Measurements from ENCODE around the gene GPR68.

GPR68 gene

GRCh38 chr14:91253795-91254323 lies 9.4 kb upstream of the GPR68 start:
- TF ChIP-seq ZBTB7A (IDR thresholded peaks at IDR 0.05; ENCODE audit: low read depth) (peak; percentile 73; the same call in 1 of the 2 replicates), MAX (IDR thresholded peaks at IDR 0.05) (no peak)

GRCh38 chr14:91252871-91253794 lies 8.6 kb upstream of the GPR68 start:
- peak; percentile 86; the same call in 1 of the 2 replicates for TF ChIP-seq ZBTB7A (IDR thresholded peaks at IDR 0.05; ENCODE audit: low read depth)
- no peak for TF ChIP-seq TEAD4 (IDR thresholded peaks at IDR 0.05)
- TF ChIP-seq, protein P1, sequence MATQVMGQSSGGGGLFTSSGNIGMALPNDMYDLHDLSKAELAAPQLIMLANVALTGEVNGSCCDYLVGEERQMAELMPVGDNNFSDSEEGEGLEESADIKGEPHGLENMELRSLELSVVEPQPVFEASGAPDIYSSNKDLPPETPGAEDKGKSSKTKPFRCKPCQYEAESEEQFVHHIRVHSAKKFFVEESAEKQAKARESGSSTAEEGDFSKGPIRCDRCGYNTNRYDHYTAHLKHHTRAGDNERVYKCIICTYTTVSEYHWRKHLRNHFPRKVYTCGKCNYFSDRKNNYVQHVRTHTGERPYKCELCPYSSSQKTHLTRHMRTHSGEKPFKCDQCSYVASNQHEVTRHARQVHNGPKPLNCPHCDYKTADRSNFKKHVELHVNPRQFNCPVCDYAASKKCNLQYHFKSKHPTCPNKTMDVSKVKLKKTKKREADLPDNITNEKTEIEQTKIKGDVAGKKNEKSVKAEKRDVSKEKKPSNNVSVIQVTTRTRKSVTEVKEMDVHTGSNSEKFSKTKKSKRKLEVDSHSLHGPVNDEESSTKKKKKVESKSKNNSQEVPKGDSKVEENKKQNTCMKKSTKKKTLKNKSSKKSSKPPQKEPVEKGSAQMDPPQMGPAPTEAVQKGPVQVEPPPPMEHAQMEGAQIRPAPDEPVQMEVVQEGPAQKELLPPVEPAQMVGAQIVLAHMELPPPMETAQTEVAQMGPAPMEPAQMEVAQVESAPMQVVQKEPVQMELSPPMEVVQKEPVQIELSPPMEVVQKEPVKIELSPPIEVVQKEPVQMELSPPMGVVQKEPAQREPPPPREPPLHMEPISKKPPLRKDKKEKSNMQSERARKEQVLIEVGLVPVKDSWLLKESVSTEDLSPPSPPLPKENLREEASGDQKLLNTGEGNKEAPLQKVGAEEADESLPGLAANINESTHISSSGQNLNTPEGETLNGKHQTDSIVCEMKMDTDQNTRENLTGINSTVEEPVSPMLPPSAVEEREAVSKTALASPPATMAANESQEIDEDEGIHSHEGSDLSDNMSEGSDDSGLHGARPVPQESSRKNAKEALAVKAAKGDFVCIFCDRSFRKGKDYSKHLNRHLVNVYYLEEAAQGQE (IDR thresholded peaks at IDR 0.05; ENCODE audit: low read depth): no peak
- TF ChIP-seq EGR1 (IDR thresholded peaks at IDR 0.05): peak; percentile 34; the same call in 1 of the 2 replicates
- TF ChIP-seq YY1 (IDR thresholded peaks at IDR 0.05; ENCODE audit: low read depth): no peak
- TF ChIP-seq TCF12 (IDR thresholded peaks at IDR 0.05; ENCODE audit: low read depth): no peak
- TF ChIP-seq CREB1 (IDR thresholded peaks at IDR 0.05; ENCODE audit: low read depth): no peak

- no peak for TF ChIP-seq CEBPB (IDR thresholded peaks at IDR 0.05)
- no peak for TF ChIP-seq RAD21 (IDR thresholded peaks at IDR 0.05; ENCODE audit: low read depth)
- no peak for TF ChIP-seq ZBTB7A (IDR thresholded peaks at IDR 0.05; ENCODE audit: low read depth)
- no peak for TF ChIP-seq EGR1 (IDR thresholded peaks at IDR 0.05)
- TF ChIP-seq TCF12 (IDR thresholded peaks at IDR 0.05; ENCODE audit: low read depth): no peak
- TF ChIP-seq YY1 (IDR thresholded peaks at IDR 0.05; ENCODE audit: low read depth): no peak
- TF ChIP-seq, protein P1 (IDR thresholded peaks at IDR 0.05; ENCODE audit: low read depth): no peak
Measured at GRCh38 chr14:91250912-91251311, 6.4 kb upstream of the GPR68 start.

- TF ChIP-seq TCF12 (IDR thresholded peaks at IDR 0.05; ENCODE audit: low read depth): no peak
Measured at GRCh38 chr14:91249841-91250616, 5.5 kb upstream of the GPR68 start.

DNA sequence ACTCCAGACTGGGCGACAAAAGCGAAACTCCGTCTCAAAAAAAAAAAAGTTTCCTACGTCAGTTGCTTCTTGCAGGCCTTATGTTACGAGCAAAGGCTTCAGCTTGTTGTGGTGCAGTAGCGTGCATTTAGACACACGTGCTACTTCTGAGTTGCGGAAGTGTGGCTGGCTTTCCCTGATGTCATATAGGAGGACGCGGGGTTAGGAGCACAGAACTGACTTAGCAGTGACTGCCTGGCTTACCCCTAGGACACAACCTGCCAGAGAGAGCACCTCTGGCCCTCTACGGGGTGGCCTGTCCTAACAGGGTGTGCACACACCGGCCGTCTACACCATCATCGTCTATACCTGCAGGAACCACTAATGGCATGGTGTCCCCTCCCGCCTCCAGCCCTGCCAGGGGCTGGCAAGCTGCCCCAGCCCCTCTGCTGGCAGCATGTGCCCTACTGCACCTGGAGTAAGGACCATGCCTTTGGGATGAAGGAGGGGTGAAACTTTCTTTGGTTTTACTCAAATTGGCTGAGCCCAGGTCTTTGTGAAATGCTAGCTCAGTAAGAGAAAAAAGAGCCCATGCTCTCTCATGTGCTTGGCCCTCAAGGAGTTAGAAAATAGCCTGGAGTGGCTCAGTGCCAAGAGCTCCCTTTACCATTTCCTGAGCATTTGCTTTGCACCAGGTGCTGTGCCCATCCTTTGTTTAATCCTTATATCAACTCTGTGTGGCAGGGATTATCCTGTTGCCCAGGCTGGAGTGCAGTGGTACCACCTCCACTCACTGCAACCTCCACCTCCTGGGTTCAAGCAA lies 1.7 kb upstream of the GPR68 start:
- TF ChIP-seq NFIC (IDR thresholded peaks at IDR 0.05): no peak
- TF ChIP-seq YY1 (IDR thresholded peaks at IDR 0.05; ENCODE audit: low read depth): no peak
- no peak for TF ChIP-seq FOXM1 (IDR thresholded peaks at IDR 0.05; ENCODE audit: borderline replicate concordance, low read depth)

- TF ChIP-seq, protein P2, sequence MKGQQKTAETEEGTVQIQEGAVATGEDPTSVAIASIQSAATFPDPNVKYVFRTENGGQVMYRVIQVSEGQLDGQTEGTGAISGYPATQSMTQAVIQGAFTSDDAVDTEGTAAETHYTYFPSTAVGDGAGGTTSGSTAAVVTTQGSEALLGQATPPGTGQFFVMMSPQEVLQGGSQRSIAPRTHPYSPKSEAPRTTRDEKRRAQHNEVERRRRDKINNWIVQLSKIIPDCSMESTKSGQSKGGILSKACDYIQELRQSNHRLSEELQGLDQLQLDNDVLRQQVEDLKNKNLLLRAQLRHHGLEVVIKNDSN (IDR thresholded peaks at IDR 0.05): no peak
- no peak for TF ChIP-seq EGR1 (IDR thresholded peaks at IDR 0.05)
- TF ChIP-seq CEBPB (IDR thresholded peaks at IDR 0.05): no peak
- TF ChIP-seq CREB1 (IDR thresholded peaks at IDR 0.05; ENCODE audit: low read depth): no peak
- no peak for TF ChIP-seq EP300 (IDR thresholded peaks at IDR 0.05; ENCODE audit: borderline replicate concordance)
- TF ChIP-seq TAF1 (IDR thresholded peaks at IDR 0.05; ENCODE audit: low read depth): no peak
- no peak for TF ChIP-seq TEAD4 (IDR thresholded peaks at IDR 0.05)
- TF ChIP-seq YY1 (IDR thresholded peaks at IDR 0.05; ENCODE audit: low read depth): no peak
- TF ChIP-seq ZBTB7A (IDR thresholded peaks at IDR 0.05; ENCODE audit: low read depth): no peak
- TF ChIP-seq, protein P1 (IDR thresholded peaks at IDR 0.05; ENCODE audit: low read depth): no peak
- no peak for TF ChIP-seq FOXM1 (IDR thresholded peaks at IDR 0.05; ENCODE audit: borderline replicate concordance, low read depth)
- TF ChIP-seq MAX (IDR thresholded peaks at IDR 0.05): no peak
- no peak for TF ChIP-seq TCF12 (IDR thresholded peaks at IDR 0.05; ENCODE audit: low read depth)
- TF ChIP-seq NFIC (IDR thresholded peaks at IDR 0.05): no peak
- no peak for TF ChIP-seq RAD21 (IDR thresholded peaks at IDR 0.05; ENCODE audit: low read depth)
Measured at GRCh38 chr14:91245029-91245428, 525 bp upstream of the GPR68 start.

All from Ishikawa (cell line).